Hepatocyte (in vitro differentiated cells): Measurements from ENCODE around the gene SPDEF. TPM values are rescaled to one million over a fixed set of nuclear protein-coding genes. Genes with fewer than 3 reads are reported as not detected.

Experiments
- DNase-seq: peaks from one replicate; pipeline ENCODE4 v3.0.0-alpha.2; 2016; ENCODE audit warnings: low spot score
- H2AFZ ChIP-seq: fragments of 200-600 bp; sonication (generic); 2 replicates; pipeline ENCODE4 v1.6.0; 2016; ENCODE audit warnings: antibody characterized with exemption, mild to moderate bottlenecking
- H3K27ac ChIP-seq: fragments of 200-600 bp; sonication (generic); 2 replicates; pipeline ENCODE4 v1.5.1; 2016; ENCODE audit warnings: mild to moderate bottlenecking
- H3K27me3 ChIP-seq: fragments of 200-600 bp; sonication (generic); 2 replicates; pipeline ENCODE4 v1.6.1; 2016
- H3K36me3 ChIP-seq: fragments of 200-600 bp; sonication (generic); replicated peaks from 2 replicates; pipeline ENCODE4 v1.5.1; 2016; ENCODE audit warnings: low read depth; ENCODE audit not compliant: insufficient read depth
- H3K4me1 ChIP-seq: fragments of 200-600 bp; sonication (generic); 2 replicates; pipeline ENCODE4 v1.5.1; 2016; ENCODE audit warnings: mild to moderate bottlenecking, moderate library complexity; ENCODE audit not compliant: insufficient read depth
- H3K4me2 ChIP-seq: fragments of 200-600 bp; sonication (generic); 2 replicates; pipeline ENCODE4 v1.6.0; 2016
- H3K4me3 ChIP-seq: fragments of 200-600 bp; sonication (generic); 2 replicates; pipeline ENCODE4 v1.5.1; 2016; ENCODE audit warnings: mild to moderate bottlenecking
- H3K79me2 ChIP-seq: fragments of 200-600 bp; sonication (generic); 2 replicates; pipeline ENCODE4 v1.6.0; 2017; ENCODE audit warnings: mild to moderate bottlenecking
- H3K9me2 ChIP-seq: fragments of 200-600 bp; sonication (generic); replicated peaks from 2 replicates; pipeline ENCODE4 v1.6.0; 2017; ENCODE audit warnings: mild to moderate bottlenecking; ENCODE audit not compliant: insufficient read depth
- H3K9me3 ChIP-seq: fragments of 200-600 bp; sonication (generic); 2 replicates; pipeline ENCODE4 v1.5.1; 2016; ENCODE audit warnings: low read depth, mild to moderate bottlenecking
- H4K20me1 ChIP-seq: fragments of 200-600 bp; sonication (generic); 2 replicates; pipeline ENCODE4 v1.6.0; 2016; ENCODE audit warnings: mild to moderate bottlenecking; ENCODE audit not compliant: insufficient read depth, poor library complexity, severe bottlenecking
- CTCF ChIP-seq: fragments of 200-600 bp; sonication (generic); IDR thresholded peaks from 2 replicates; pipeline ENCODE4 v1.5.1; 2016; ENCODE audit warnings: antibody characterized with exemption, mild to moderate bottlenecking; ENCODE audit not compliant: poor library complexity
- EZH2 ChIP-seq: fragments of 200-600 bp; sonication (generic); IDR thresholded peaks from 2 replicates; pipeline ENCODE4 v1.6.1; 2016; ENCODE audit warnings: antibody characterized with exemption, mild to moderate bottlenecking, borderline replicate concordance
- EZH2phosphoT487 ChIP-seq: fragments of 200-600 bp; sonication (generic); IDR thresholded peaks from one replicate; pipeline ENCODE4 v1.6.1; 2018; ENCODE audit warnings: antibody characterized with exemption, mild to moderate bottlenecking, low read depth, moderate library complexity; ENCODE audit not compliant: unreplicated experiment, severe bottlenecking
- WGBS: methylation state at CpG from one replicate; pipeline ENCODE4 v1.1.6; 2016; ENCODE audit warnings: low lambda C conversion rate; ENCODE audit errors: missing lambda C conversion rate; 5-methylcytosine and 5-hydroxymethylcytosine counted together
- polyA plus RNA-seq: library from polyadenylated mRNA; unstranded; fragments of >200 nt; fragmentation: Nextera tagmentation; extraction: Ambion mirVana; gene quantifications from 2 replicates; pipeline ENCODE4 v1.2.1, GENCODE V29; 2016
- total RNA-seq: library from RNA; depleted of rRNA; stranded (reverse); fragments of >200 nt; gene quantifications from 2 replicates; pipeline ENCODE4 v1.2.3, GENCODE V29; 2014

The SPDEF gene
- total and polyA plus RNA-seq, 2 experiments from 2014 or later, result 0.80 to 1.5 TPM

GRCh38 chr6:34520645-34521462 is 35.3 kb downstream of the SPDEF start:
- Histone ChIP-seq H3K4me1 (peaks cover 6% of the 10 kb centered on the region), H3K4me3 (no peak overlapping the region), H3K27ac (no peak overlapping the region), H3K79me2 (no peaks in the 10 kb centered on the region), H3K36me3 (no peaks in the 10 kb centered on the region), H3K27me3 (no peaks in the 10 kb centered on the region), H3K9me2 (no peaks in the 10 kb centered on the region), H3K9me3 (no peaks in the 10 kb centered on the region), H4K20me1 (no peaks in the 10 kb centered on the region), H3K4me2 (no peak overlapping the region), H2AFZ (no peak overlapping the region)
- WGBS, result 89% methylated on average over 24 of the region's 24 CpGs
- DNase-seq, result no peak
- no peak for TF ChIP-seq EZH2
- no peak for TF ChIP-seq EZH2phosphoT487
- TF ChIP-seq CTCF, result no peak

- Histone ChIP-seq H3K27ac (no peak overlapping the region), H3K27me3 (peaks cover 1% of the 10 kb centered on the region), H4K20me1 (no peaks in the 10 kb centered on the region), H3K9me3 (no peaks in the 10 kb centered on the region), H3K79me2 (no peaks in the 10 kb centered on the region), H3K4me3 (no peak overlapping the region), H3K4me2 (no peak overlapping the region), H3K36me3 (no peaks in the 10 kb centered on the region), H3K9me2 (no peaks in the 10 kb centered on the region), H2AFZ (no peak overlapping the region), H3K4me1 (peaks cover 6% of the 10 kb centered on the region)
- WGBS, result 96% methylated on average over 8 of the region's 8 CpGs
- TF ChIP-seq EZH2, result no peak
- TF ChIP-seq EZH2phosphoT487, result no peak
- no peak for TF ChIP-seq CTCF
- DNase-seq, result no peak
These were observed 36.0 kb downstream of the SPDEF start for GRCh38 chr6:34519971-34520644.

DNA sequence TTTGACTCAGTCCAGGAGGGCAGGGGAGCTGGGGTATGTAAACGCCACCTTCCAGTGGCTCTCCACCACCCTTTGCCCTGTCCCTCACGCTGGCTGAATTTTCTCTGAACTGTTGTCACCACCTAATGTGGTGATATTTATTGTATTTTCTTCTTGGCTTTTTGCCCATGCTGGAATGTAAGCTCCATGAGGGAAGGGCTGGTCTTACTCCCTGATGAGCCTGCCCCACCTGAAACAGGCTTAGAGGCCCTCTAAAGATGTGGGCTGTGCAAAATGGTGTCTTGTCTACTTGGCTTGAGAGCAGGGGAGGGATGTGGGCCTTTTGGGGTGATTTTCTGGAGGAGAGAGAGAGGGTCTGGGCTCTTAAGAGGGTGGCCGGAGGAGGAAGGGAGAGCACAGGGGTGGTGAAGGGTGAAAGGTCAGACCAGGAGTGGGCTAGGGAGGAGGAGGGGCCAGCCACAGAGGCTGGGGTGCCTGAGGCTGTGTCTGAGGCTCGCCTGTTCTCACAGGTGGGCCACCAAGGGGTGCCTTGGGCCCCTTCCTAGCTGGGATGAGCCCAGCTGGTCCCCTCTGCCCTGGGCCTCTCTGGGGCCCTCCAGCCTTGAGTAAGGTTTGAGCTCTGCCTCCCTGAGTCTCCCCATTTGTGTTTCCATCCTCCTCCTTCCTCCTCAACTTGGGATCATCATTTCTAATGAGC is 37.3 kb downstream of the SPDEF start:
- WGBS, result 86% methylated on average over 4 of the region's 4 CpGs
- DNase-seq, result no peak

More for the DNA sequence above, 37.3 kb downstream of the SPDEF start:
- Histone ChIP-seq H4K20me1 (no peaks in the 10 kb centered on the region), H3K4me1 (peaks cover 4% of the 10 kb centered on the region), H3K9me2 (no peaks in the 10 kb centered on the region), H3K27ac (no peak overlapping the region), H3K79me2 (no peaks in the 10 kb centered on the region), H3K4me3 (no peak overlapping the region), H3K9me3 (no peaks in the 10 kb centered on the region), H3K4me2 (no peak overlapping the region), H3K36me3 (no peaks in the 10 kb centered on the region), H2AFZ (no peak overlapping the region), H3K27me3 (peaks cover 5% of the 10 kb centered on the region)
- TF ChIP-seq EZH2phosphoT487, result no peak
- no peak for TF ChIP-seq CTCF
- no peak for TF ChIP-seq EZH2
